ENCODE data around the gene TAF4.
"Not testable (repeated sequence)": the region's sequence is repeated elsewhere in the genome, so short reads cannot be mapped to it uniquely, and the experiment has no call there.

TAF4 gene

GRCh38 chr20:62080249-62080990, 14.7 kb upstream of the TAF4 start:
- no peak for DNase-seq

- no peak for DNase-seq
Observed at GRCh38 chr20:62079166-62079565, 13.5 kb upstream of the TAF4 start.

GRCh38 chr20:62073323-62073722, 7.6 kb upstream of the TAF4 start:
- no peak for DNase-seq

GRCh38 chr20:62071669-62072430, 6.2 kb upstream of the TAF4 start:
- not testable (repeated sequence) for DNase-seq

- peak; percentile 15 for DNase-seq
Observed at GRCh38 chr20:62069741-62070216, 4.1 kb upstream of the TAF4 start.

- DNase-seq = no peak
Observed at GRCh38 chr20:62068997-62069396, 3.3 kb upstream of the TAF4 start.

GRCh38 chr20:62067547-62068260, 2.0 kb upstream of the TAF4 start:
- no peak for DNase-seq

- DNase-seq = no peak
Observed at GRCh38 chr20:62066983-62067433, 1.3 kb upstream of the TAF4 start.

GRCh38 chr20:62066339-62066982, 780 bp upstream of the TAF4 start:
- peak; percentile 39 for DNase-seq

- DNase-seq = no peak
Observed at GRCh38 chr20:62064770-62065673, 659 bp downstream of the TAF4 start.

- DNase-seq = peak; percentile 3
Observed at GRCh38 chr20:62063981-62064769, 1.5 kb downstream of the TAF4 start.

GRCh38 chr20:62063315-62063980, 2.2 kb downstream of the TAF4 start:
- DNase-seq = no peak

- no peak for DNase-seq
Observed at GRCh38 chr20:62062661-62063314, 2.9 kb downstream of the TAF4 start.

GRCh38 chr20:62061851-62062423, 3.7 kb downstream of the TAF4 start:
- no peak for DNase-seq

GRCh38 chr20:62060631-62061541, 4.8 kb downstream of the TAF4 start:
- no peak for DNase-seq

- no peak for DNase-seq
Observed at GRCh38 chr20:62059920-62060630, 5.6 kb downstream of the TAF4 start.

GRCh38 chr20:62059401-62059800, 6.3 kb downstream of the TAF4 start:
- DNase-seq = no peak

- DNase-seq = no peak
Observed at GRCh38 chr20:62058941-62059340, 6.7 kb downstream of the TAF4 start.

Data from kidney glomerular epithelial cell (primary cell).